Measurements from ENCODE around the gene RSPRY1.
"Not testable (repeated sequence)": the region's sequence is repeated elsewhere in the genome, so short reads cannot be mapped to it uniquely, and the experiment has no call there.

Gene RSPRY1

GRCh38 chr16:57185446-57185944 lies 634 bp upstream of the RSPRY1 start:
- DNase-seq (ENCODE audit: insufficient read length, low spot score) (no peak), FAIRE-seq (no peak)

GRCh38 chr16:57186872-57187854 lies 1.0 kb downstream of the RSPRY1 start:
- DNase-seq (ENCODE audit: insufficient read length, low spot score) (no peak), FAIRE-seq (peak; percentile 75)

GRCh38 chr16:57187902-57188710 lies 2.0 kb downstream of the RSPRY1 start:
- not testable (repeated sequence) for DNase-seq (ENCODE audit: insufficient read length, low spot score)
- peak; percentile 35 for FAIRE-seq

- DNase-seq (ENCODE audit: insufficient read length, low spot score) (no peak), FAIRE-seq (no peak)
These were observed 2.5 kb downstream of the RSPRY1 start for GRCh38 chr16:57188711-57189002.

GRCh38 chr16:57189527-57189926 lies 3.4 kb downstream of the RSPRY1 start:
- not testable (repeated sequence) for FAIRE-seq; DNase-seq (ENCODE audit: insufficient read length, low spot score)

- no peak for DNase-seq (ENCODE audit: insufficient read length, low spot score)
- no peak for FAIRE-seq
These were observed 4.0 kb downstream of the RSPRY1 start for GRCh38 chr16:57190136-57190535.

- no peak for DNase-seq (ENCODE audit: insufficient read length, low spot score)
These were observed 5.0 kb downstream of the RSPRY1 start for GRCh38 chr16:57191056-57191571.

GRCh38 chr16:57192146-57192545 lies 6.0 kb downstream of the RSPRY1 start:
- no peak for DNase-seq (ENCODE audit: insufficient read length, low spot score)
- FAIRE-seq, result no peak

More at GRCh38 chr16:57191056-57191571, 5.0 kb downstream of the RSPRY1 start:
- no peak for FAIRE-seq

GRCh38 chr16:57192720-57193486 lies 6.8 kb downstream of the RSPRY1 start:
- peak; percentile 55 for FAIRE-seq

GRCh38 chr16:57194512-57194911 lies 8.4 kb downstream of the RSPRY1 start:
- DNase-seq (ENCODE audit: insufficient read length, low spot score) (no peak), FAIRE-seq (no peak)

More at GRCh38 chr16:57192720-57193486, 6.8 kb downstream of the RSPRY1 start:
- DNase-seq (ENCODE audit: insufficient read length, low spot score), result no peak

GRCh38 chr16:57196286-57196685 lies 10.2 kb downstream of the RSPRY1 start:
- DNase-seq (ENCODE audit: insufficient read length, low spot score), result no peak
- FAIRE-seq, result peak; percentile 68

GRCh38 chr16:57196753-57197152 lies 10.6 kb downstream of the RSPRY1 start:
- DNase-seq (ENCODE audit: insufficient read length, low spot score) (no peak), FAIRE-seq (no peak)

GRCh38 chr16:57200321-57200720 lies 14.2 kb downstream of the RSPRY1 start:
- DNase-seq (ENCODE audit: insufficient read length, low spot score); FAIRE-seq: not testable (repeated sequence)

GRCh38 chr16:57200926-57201325 lies 14.8 kb downstream of the RSPRY1 start:
- FAIRE-seq; DNase-seq (ENCODE audit: insufficient read length, low spot score): not testable (repeated sequence)

- no peak for DNase-seq (ENCODE audit: insufficient read length, low spot score)
- FAIRE-seq, result no peak
These were observed 16.2 kb downstream of the RSPRY1 start for GRCh38 chr16:57202095-57202886.

GRCh38 chr16:57203451-57203850 lies 17.3 kb downstream of the RSPRY1 start:
- DNase-seq (ENCODE audit: insufficient read length, low spot score), result no peak

GRCh38 chr16:57204675-57205074 lies 18.5 kb downstream of the RSPRY1 start:
- DNase-seq (ENCODE audit: insufficient read length, low spot score) (no peak), FAIRE-seq (no peak)

More at GRCh38 chr16:57203451-57203850, 17.3 kb downstream of the RSPRY1 start:
- FAIRE-seq, result peak; percentile 28

- no peak for FAIRE-seq
- DNase-seq (ENCODE audit: insufficient read length, low spot score), result no peak
These were observed 22.8 kb downstream of the RSPRY1 start for GRCh38 chr16:57208926-57209325.

GRCh38 chr16:57209780-57210179 lies 23.7 kb downstream of the RSPRY1 start:
- FAIRE-seq (no peak), DNase-seq (ENCODE audit: insufficient read length, low spot score) (no peak)
